Thoracic aorta (tissue), 2 donors: ENCODE data around the gene STK32C. TPM values are rescaled to one million over a fixed set of nuclear protein-coding genes. Genes with fewer than 3 reads are reported as not detected.

ENCODE experiments used
- ATAC-seq: fragments of 150-250 bp; one replicate; pipeline ENCODE4 v1.8.0; 2017; ENCODE audit warnings: low read depth; ENCODE audit not compliant: insufficient number of reproducible peaks, low FRiP score
- DNase-seq: peaks from one replicate; pipeline ENCODE4 v3.0.0-alpha.2; 2020; ENCODE audit warnings: low spot score
- H3K27ac ChIP-seq, 2 donors: fragments of 200-600 bp; sonication (generic); 1 replicate in 1 of 2; 2 replicates in 1 of 2; pipeline ENCODE4 v1.5.1; 2016; ENCODE audit warnings: mild to moderate bottlenecking in 2 of 2, moderate library complexity in 2 of 2
- H3K27me3 ChIP-seq: fragments of 200-600 bp; sonication (generic); replicated peaks from 2 replicates; pipeline ENCODE4 v1.6.0; 2016; ENCODE audit warnings: mild to moderate bottlenecking; ENCODE audit not compliant: insufficient read depth
- H3K36me3 ChIP-seq: fragments of 200-600 bp; sonication (generic); one replicate; pipeline ENCODE4 v1.5.1; 2016
- H3K4me1 ChIP-seq, 2 donors: fragments of 200-600 bp; sonication (generic); 1 replicate in 1 of 2; 2 replicates in 1 of 2; pipeline versions ENCODE4 v1.5.1 to v1.6.0; 2016; ENCODE audit warnings: low read depth in 2 of 2, mild to moderate bottlenecking in 1 of 2; ENCODE audit not compliant: control insufficient read depth in 1 of 2
- H3K4me3 ChIP-seq: fragments of 200-600 bp; sonication (generic); 2 replicates; pipeline ENCODE4 v1.5.1; 2016; ENCODE audit warnings: mild to moderate bottlenecking
- H3K9me3 ChIP-seq: fragments of 200-600 bp; sonication (generic); 2 replicates; pipeline ENCODE4 v1.5.1; 2016
- total RNA-seq, 2 donors: library from RNA; depleted of rRNA; stranded (reverse); fragments of >200 nt; gene quantifications; one replicate each; pipeline versions ENCODE4 v1.1.0 to v1.2.3, GENCODE V29; 2016
- TF ChIP-seq, protein P1 (sequence below): fragments of 200-600 bp; sonication (generic); IDR thresholded peaks from one replicate; pipeline ENCODE4 v1.5.1; 2019; ENCODE audit warnings: antibody characterized with exemption

STK32C gene
- total RNA-seq, 2 donors from 2014 or later, result 1.1 to 4.2 TPM

DNA sequence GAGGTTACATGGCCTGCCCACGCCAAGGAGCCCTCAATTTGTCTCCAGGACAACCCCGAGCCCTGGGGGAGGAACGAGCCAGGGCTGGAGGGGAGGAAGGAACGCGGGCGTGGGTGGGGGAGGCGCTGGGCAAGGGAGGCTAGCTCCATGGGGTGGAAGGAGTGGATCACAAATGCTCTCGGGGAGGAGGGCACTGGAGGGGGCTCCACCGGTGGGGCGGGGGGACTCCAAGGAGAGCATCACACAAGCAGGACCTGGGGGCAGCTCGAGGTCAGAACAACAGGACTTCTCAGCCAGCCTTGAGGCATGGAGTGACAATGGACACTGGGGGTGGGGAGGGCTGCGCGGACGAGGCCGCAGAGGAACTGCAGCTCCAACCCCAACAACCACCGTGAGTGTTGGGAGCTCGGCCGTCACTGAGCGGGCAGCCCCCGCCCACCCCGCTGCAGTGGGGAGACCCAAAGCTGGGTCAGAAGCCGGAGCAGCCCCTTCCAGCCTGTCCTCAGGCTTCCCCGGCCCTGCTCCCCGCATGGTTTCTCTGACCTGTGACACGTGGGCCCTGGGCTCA is 41.1 kb downstream of the STK32C start:
- DNase-seq (no peak), ATAC-seq (no peak)
- Histone ChIP-seq H3K4me3 (no peak overlapping the region), H3K27me3 (no peaks in the 10 kb centered on the region), H3K36me3 (no peaks in the 10 kb centered on the region), H3K4me1 (no peaks in the 10 kb centered on the region), H3K27ac (no peak overlapping the region), H3K9me3 (no peaks in the 10 kb centered on the region)
- TF ChIP-seq, protein P1, sequence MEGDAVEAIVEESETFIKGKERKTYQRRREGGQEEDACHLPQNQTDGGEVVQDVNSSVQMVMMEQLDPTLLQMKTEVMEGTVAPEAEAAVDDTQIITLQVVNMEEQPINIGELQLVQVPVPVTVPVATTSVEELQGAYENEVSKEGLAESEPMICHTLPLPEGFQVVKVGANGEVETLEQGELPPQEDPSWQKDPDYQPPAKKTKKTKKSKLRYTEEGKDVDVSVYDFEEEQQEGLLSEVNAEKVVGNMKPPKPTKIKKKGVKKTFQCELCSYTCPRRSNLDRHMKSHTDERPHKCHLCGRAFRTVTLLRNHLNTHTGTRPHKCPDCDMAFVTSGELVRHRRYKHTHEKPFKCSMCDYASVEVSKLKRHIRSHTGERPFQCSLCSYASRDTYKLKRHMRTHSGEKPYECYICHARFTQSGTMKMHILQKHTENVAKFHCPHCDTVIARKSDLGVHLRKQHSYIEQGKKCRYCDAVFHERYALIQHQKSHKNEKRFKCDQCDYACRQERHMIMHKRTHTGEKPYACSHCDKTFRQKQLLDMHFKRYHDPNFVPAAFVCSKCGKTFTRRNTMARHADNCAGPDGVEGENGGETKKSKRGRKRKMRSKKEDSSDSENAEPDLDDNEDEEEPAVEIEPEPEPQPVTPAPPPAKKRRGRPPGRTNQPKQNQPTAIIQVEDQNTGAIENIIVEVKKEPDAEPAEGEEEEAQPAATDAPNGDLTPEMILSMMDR, result no peak

- DNase-seq (no peak), ATAC-seq (no peak)
- H3K4me3 ChIP-seq, result no peak overlapping the region
- H3K27me3 ChIP-seq, result no peaks in the 10 kb centered on the region
- no peaks in the 10 kb centered on the region for H3K9me3 ChIP-seq
- H3K27ac ChIP-seq, result no peak overlapping the region
- no peaks in the 10 kb centered on the region for H3K36me3 ChIP-seq
- TF ChIP-seq, protein P1, result no peak
- no peaks in the 10 kb centered on the region for H3K4me1 ChIP-seq
These were observed 41.8 kb downstream of the STK32C start for GRCh38 chr10:132265890-132266496.

- TF ChIP-seq, protein P1, result no peak
- Histone ChIP-seq H3K4me3 (no peak overlapping the region), H3K27ac (no peak overlapping the region), H3K4me1 (no peaks in the 10 kb centered on the region), H3K36me3 (no peaks in the 10 kb centered on the region), H3K9me3 (no peaks in the 10 kb centered on the region), H3K27me3 (no peaks in the 10 kb centered on the region)
- ATAC-seq (no peak), DNase-seq (no peak)
These were observed 42.5 kb downstream of the STK32C start for GRCh38 chr10:132264966-132265889.

DNA sequence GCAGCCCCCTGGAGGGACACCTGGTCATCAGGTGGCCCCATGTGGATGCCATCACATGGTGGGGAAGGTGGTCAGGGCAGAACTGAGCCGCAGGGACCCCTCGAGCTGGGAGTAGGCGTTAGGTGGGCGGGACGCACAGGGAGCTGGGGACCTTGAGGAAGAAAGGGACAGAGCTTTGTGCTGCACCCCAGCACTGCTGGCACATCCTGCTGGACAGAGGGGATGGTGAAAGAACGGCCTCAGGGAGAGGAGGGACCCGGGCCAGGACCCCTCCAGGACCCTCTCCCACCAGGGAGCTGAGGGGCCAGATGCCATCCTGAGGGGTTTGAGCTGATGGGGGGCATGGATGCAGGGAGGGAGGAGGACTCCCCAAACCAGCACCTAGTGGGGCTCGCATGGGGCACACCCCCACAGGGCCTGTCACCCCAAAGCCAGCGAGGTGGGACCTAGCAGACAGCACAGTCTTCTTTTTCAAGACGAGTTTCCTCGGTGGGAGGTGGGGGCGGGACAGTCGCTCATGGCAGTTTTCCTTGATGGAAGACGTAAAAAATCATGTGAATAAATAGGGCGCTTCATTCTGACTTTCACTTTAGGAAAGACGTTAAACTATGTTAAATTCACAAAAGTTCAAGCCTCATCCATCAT is 43.3 kb downstream of the STK32C start:
- Histone ChIP-seq H3K4me3 (no peak overlapping the region), H3K4me1 (no peaks in the 10 kb centered on the region), H3K27ac (no peak overlapping the region), H3K9me3 (no peaks in the 10 kb centered on the region), H3K36me3 (no peaks in the 10 kb centered on the region), H3K27me3 (no peaks in the 10 kb centered on the region)
- DNase-seq (no peak), ATAC-seq (no peak)
- TF ChIP-seq, protein P1, result no peak

DNA sequence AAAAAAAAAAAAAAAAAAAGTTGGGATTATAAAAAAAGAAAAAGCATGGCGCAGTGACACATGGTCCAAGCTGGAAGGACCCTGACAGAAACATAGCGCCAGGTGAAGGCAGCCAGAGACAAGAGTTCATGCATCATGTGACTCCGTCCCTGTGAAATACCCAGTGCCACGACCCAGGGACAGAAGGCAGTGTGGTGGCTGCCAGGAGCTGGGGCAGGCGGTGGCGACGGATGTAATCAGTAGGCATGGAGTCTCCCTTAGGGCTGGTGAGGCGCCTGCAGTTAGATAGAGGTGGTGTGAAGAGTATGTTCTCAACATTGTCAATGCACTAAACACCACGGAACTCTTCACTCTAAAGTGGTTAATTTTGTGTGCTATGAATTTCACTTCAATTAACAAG is 43.9 kb downstream of the STK32C start:
- no peaks in the 10 kb centered on the region for H3K27me3 ChIP-seq
- no peak overlapping the region for H3K27ac ChIP-seq
- no peaks in the 10 kb centered on the region for H3K9me3 ChIP-seq
- DNase-seq (no peak), ATAC-seq (no peak)
- TF ChIP-seq, protein P1, result no peak
- no peaks in the 10 kb centered on the region for H3K36me3 ChIP-seq
- no peaks in the 10 kb centered on the region for H3K4me1 ChIP-seq
- no peak overlapping the region for H3K4me3 ChIP-seq
